Measurements from ENCODE around the gene SASS6. TPM values are rescaled to one million over a fixed set of nuclear protein-coding genes. Genes with fewer than 3 reads are reported as not detected.

The SASS6 gene
- total RNA-seq, 1 experiment from 2014 or later: 10.1 TPM

DNA sequence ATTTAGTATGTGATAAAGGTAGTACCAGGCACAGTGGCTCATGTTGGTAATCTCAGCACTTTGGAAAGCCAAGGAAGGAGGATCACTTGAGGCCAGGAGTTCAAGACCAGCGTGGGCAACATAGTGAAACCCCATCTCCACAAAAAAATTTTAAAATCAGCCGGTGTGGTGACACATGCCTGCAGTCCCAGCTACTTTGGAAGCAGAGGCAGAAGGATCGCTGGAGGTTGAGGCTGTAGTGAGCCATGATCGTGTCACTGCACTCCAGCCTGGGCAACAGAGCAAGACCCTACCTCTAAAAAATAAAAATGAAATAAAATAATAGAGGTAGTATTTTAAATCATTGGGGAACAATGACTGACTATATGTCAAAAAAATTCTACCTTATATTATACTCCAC lies 17.2 kb downstream of the SASS6 start:
- intact Hi-C loops (cut with micrococcal nuclease; ENCODE audit: unreplicated experiment): no loop called here
- ChIA-PET CTCF (no interaction called here), POLR2A (no interaction called here)
- Histone ChIP-seq H3K4me3 (ENCODE audit: low read depth, low read length) (no peak overlapping the region), H3K36me3 (ENCODE audit: control insufficient read depth, insufficient read depth, low read length) (no peaks in the 10 kb centered on the region), H3K4me1 (no peaks in the 10 kb centered on the region), H3K9me3 (no peaks in the 10 kb centered on the region), H3K27me3 (replicated peaks; ENCODE audit: control insufficient read depth, insufficient read depth, low read length) (no peaks in the 10 kb centered on the region)
- Mint-ChIP-seq H3K4me1 (ENCODE audit: low read depth, unreplicated experiment) (no peaks in the 10 kb centered on the region), H3K9me3 (ENCODE audit: unreplicated experiment) (no peaks in the 10 kb centered on the region), H3K27me3 (ENCODE audit: insufficient read depth, unreplicated experiment) (no peaks in the 10 kb centered on the region), H3K4me3 (ENCODE audit: unreplicated experiment) (no peak overlapping the region), H3K27ac (ENCODE audit: unreplicated experiment) (no peak overlapping the region), H3K36me3 (ENCODE audit: insufficient read depth, unreplicated experiment) (peaks cover 14% of the 10 kb centered on the region)
- no TSS peak for BruUV-seq (replicated peaks)
- DNase-seq: no peak
- TF ChIP-seq, protein P1, sequence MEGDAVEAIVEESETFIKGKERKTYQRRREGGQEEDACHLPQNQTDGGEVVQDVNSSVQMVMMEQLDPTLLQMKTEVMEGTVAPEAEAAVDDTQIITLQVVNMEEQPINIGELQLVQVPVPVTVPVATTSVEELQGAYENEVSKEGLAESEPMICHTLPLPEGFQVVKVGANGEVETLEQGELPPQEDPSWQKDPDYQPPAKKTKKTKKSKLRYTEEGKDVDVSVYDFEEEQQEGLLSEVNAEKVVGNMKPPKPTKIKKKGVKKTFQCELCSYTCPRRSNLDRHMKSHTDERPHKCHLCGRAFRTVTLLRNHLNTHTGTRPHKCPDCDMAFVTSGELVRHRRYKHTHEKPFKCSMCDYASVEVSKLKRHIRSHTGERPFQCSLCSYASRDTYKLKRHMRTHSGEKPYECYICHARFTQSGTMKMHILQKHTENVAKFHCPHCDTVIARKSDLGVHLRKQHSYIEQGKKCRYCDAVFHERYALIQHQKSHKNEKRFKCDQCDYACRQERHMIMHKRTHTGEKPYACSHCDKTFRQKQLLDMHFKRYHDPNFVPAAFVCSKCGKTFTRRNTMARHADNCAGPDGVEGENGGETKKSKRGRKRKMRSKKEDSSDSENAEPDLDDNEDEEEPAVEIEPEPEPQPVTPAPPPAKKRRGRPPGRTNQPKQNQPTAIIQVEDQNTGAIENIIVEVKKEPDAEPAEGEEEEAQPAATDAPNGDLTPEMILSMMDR (IDR thresholded peaks at IDR 0.05; ENCODE audit: insufficient read depth in 1 of 2, low read depth in 1 of 2, low read length in 1 of 2, severe bottlenecking in 1 of 2, unreplicated experiment in 1 of 2): no peak

DNA sequence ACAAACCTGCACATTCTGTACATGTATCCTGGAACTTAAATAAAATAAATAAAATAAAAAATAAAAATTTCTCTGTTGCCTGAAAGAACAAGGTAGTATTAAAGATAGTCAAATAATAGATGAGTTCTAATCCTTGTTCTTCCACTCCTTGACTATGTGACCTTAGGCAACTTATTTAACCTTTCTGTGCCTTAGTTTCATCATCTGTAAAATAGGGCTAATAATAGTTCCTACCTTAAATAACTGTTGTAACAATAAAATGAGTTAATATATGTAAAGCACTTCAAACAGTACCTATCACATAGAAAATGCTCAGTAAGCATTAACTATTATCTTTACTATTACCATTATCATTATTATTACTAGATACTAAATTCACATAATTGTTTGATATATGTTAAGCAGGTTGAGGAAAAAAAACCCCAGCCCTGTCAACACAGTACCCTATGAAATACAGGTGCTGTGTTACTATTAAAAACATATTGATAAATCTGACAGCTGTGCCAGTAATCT lies 23.1 kb downstream of the SASS6 start:
- H3K36me3 ChIP-seq (ENCODE audit: control insufficient read depth, insufficient read depth, low read length): no peaks in the 10 kb centered on the region
- intact Hi-C loops (cut with micrococcal nuclease; ENCODE audit: unreplicated experiment): no loop called here
- H3K36me3 Mint-ChIP-seq (ENCODE audit: insufficient read depth, unreplicated experiment): no peaks in the 10 kb centered on the region

DNA sequence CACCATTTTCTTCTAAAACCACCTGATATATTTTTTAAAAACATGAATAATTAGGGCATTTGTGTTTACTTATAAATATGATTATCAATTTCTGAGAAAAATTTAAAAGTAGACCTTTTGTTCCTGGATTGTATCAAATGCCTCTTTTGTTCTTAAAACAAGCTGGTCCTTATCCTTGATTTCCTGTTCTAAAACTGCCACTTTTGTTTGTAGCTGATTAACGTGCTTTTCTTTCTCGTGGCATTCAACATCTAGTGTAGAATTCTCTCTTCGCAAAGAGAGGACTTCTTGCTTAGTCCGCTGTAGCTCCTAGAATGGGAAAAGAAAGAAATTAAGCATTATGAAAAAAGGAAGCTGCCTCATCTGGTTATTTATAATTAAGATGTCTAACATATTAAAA lies 25.0 kb downstream of the SASS6 start:
- CTCF ChIA-PET: no interaction called here

More for the DNA sequence above, 23.1 kb downstream of the SASS6 start:
- Histone ChIP-seq H3K4me3 (ENCODE audit: low read depth, low read length) (no peak overlapping the region), H3K9me3 (no peaks in the 10 kb centered on the region), H3K4me1 (no peaks in the 10 kb centered on the region), H3K27me3 (replicated peaks; ENCODE audit: control insufficient read depth, insufficient read depth, low read length) (no peaks in the 10 kb centered on the region)
- no peaks in the 10 kb centered on the region for H3K4me1 Mint-ChIP-seq (ENCODE audit: low read depth, unreplicated experiment)
- TF ChIP-seq, protein P1 (IDR thresholded peaks at IDR 0.05; ENCODE audit: insufficient read depth in 1 of 2, low read depth in 1 of 2, low read length in 1 of 2, severe bottlenecking in 1 of 2, unreplicated experiment in 1 of 2): no peak
- no peaks in the 10 kb centered on the region for H3K27me3 Mint-ChIP-seq (ENCODE audit: insufficient read depth, unreplicated experiment)
- ChIA-PET CTCF (no interaction called here), POLR2A (no interaction called here)
- DNase-seq: no peak
- H3K4me3 Mint-ChIP-seq (ENCODE audit: unreplicated experiment): no peak overlapping the region
- H3K27ac Mint-ChIP-seq (ENCODE audit: unreplicated experiment): no peak overlapping the region
- H3K9me3 Mint-ChIP-seq (ENCODE audit: unreplicated experiment): no peaks in the 10 kb centered on the region
- BruUV-seq (replicated peaks): no TSS peak

More for the DNA sequence above, 25.0 kb downstream of the SASS6 start:
- Mint-ChIP-seq H3K27me3 (ENCODE audit: insufficient read depth, unreplicated experiment) (no peaks in the 10 kb centered on the region), H3K4me1 (ENCODE audit: low read depth, unreplicated experiment) (no peaks in the 10 kb centered on the region), H3K9me3 (ENCODE audit: unreplicated experiment) (no peaks in the 10 kb centered on the region), H3K27ac (ENCODE audit: unreplicated experiment) (no peak overlapping the region), H3K4me3 (ENCODE audit: unreplicated experiment) (no peak overlapping the region), H3K36me3 (ENCODE audit: insufficient read depth, unreplicated experiment) (peaks cover 10% of the 10 kb centered on the region)
- DNase-seq: no peak
- intact Hi-C loops (cut with micrococcal nuclease; ENCODE audit: unreplicated experiment): no loop called here
- Histone ChIP-seq H3K4me3 (ENCODE audit: low read depth, low read length) (no peak overlapping the region), H3K36me3 (ENCODE audit: control insufficient read depth, insufficient read depth, low read length) (no peaks in the 10 kb centered on the region), H3K27me3 (replicated peaks; ENCODE audit: control insufficient read depth, insufficient read depth, low read length) (no peaks in the 10 kb centered on the region), H3K4me1 (no peaks in the 10 kb centered on the region), H3K9me3 (no peaks in the 10 kb centered on the region)
- TF ChIP-seq, protein P1 (IDR thresholded peaks at IDR 0.05; ENCODE audit: insufficient read depth in 1 of 2, low read depth in 1 of 2, low read length in 1 of 2, severe bottlenecking in 1 of 2, unreplicated experiment in 1 of 2): no peak
- POLR2A ChIA-PET: no interaction called here
- BruUV-seq (replicated peaks): no TSS peak
